ELF-1 (cell line): ENCODE data around the gene CD46.
"Not testable (repeated sequence)": the region's sequence is repeated elsewhere in the genome, so short reads cannot be mapped to it uniquely, and the experiment has no call there.

Experiments
- DNase-seq: peaks from one replicate; pipeline ENCODE4 v3.0.0-alpha.2; 2016; ENCODE audit warnings: low read depth, low spot score

Gene CD46

GRCh38 chr1:207750631-207751305 is 1.1 kb upstream of the CD46 start:
- no peak for DNase-seq

DNA sequence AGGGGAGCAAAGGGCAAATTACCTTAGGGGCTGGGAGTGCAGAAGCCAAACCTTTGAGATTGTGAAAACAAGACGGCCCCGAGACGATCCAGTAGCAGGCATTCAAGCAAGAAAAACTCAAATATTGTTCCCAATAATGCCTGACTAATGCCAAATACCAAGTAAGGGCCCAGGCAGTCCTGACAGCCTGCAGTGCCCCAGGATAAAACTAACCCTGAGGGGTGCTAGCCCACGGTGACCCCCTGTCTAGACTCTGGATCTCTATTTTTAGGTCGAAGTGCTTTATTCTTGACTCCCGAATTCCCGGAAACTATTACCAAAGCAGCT is 428 bp upstream of the CD46 start:
- DNase-seq, result not testable (repeated sequence)

DNA sequence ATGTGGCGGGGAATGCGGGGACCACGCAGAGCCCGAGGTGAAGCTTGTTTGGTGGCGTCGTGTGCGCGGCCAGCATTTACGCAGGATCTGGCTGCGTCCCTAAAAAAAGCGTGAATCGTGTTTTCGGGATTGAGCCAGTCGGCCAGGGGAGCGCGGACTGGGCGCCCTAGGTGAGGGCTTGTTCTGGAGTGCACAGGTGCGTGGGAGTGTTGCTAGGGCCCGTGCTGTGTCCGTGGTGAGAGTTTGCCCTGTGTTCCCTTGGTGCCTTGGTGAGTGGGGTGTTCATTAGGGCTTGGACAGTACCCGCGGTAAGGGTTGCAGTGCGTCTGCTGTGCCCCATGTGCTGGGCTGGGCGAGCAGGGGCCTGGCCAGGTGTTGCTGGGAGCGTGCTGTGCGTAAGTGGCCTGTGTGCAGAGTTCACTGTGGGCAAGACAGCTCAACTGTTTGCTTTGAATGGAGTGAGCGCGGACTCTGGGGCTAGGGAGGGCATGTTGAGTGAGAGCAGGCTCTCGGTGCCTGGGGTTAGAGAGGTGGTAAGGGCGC is 673 bp downstream of the CD46 start:
- DNase-seq, result peak; percentile 61

DNA sequence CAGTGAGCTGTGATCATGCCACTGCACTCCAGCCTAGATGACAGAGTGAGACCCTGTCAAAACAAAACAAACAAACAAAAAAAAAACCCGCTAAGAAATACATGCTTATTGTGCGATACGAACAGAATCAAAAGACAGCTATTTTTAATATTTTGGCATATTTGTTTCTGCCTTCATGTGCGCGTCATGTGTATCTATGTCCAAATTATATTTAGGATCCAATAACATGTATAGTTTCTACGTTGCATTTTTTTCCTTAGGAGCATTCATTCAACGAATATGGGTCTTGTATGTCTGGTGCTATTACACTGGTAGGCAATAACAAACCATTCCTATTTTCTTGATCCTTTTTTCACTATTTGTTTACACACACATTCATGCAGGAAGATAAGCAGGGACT is 1.8 kb downstream of the CD46 start:
- no peak for DNase-seq

DNA sequence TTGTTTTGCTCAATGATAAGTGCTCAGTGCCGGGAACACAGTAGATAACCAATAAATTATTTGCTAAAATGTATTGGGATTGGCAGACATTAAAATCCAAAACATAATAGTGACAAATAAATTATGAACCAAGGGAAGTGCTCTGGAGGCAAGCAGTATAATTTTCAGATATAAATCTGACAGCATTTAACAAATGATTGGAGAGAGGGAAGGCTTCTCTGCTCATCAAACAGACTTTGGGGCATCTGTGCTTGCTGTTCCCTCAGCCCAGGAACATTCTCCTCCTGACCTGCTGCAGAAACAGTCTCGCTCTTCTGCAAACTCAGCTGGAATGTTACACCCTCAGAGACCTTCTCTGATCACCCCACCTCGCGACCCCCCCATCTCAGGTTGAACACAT is 2.2 kb downstream of the CD46 start:
- DNase-seq, result no peak

DNA sequence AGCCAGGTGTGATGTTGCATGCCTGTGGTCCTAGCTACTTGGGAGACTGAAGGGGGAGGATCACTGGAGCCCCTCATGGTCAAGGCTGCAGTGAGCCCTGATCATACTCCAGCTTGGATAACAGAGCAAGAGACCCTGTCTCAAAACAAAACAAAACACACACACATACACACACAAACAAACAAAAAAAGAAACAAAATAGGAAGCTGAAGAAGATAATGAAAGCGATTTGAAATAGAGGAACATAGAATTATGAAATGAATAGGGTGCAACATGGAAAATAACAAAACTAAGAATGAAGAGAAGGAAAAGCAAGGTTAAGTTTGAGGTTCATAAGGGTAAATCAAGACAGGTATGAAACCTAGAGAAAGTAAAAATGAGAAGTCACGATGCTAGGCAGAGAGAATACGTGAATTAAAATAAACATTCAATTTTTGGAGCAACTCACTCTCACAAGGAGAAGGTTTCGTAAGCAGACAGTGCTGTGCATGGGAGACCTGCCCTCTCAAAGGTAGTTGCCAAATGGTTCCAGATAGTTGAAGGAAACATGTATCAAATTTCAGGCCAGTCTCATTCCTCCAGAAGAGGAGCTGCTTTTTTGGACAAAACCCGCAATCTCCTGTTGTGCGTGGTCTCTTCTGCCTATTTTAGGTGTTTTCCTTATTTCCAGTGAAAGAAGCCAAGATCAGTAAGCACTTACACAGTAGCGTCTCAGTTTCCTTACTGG is 3.3 kb downstream of the CD46 start:
- no peak for DNase-seq

- no peak for DNase-seq
Measured at GRCh38 chr1:207755846-207756693, 4.2 kb downstream of the CD46 start.

DNA sequence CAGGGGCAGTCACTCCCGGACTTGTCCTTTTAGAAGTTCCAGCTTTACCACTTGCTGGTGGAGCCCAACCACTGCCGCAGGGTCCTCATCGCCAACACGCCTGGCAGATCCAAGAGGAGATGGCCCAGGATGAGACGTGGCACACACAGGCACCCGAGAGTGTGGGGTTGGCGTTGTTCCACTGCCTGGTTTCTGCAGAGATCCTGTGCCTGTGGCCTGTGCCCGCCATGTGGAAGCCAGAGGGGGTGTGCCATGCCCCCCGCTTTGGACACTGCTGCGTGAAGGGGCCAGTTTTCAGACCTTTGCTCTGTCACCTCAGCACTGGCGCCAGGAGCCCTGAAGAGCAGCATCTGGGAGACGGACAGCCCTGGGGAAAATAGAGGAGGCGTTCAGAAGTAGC is 10.8 kb downstream of the CD46 start:
- no peak for DNase-seq

DNA sequence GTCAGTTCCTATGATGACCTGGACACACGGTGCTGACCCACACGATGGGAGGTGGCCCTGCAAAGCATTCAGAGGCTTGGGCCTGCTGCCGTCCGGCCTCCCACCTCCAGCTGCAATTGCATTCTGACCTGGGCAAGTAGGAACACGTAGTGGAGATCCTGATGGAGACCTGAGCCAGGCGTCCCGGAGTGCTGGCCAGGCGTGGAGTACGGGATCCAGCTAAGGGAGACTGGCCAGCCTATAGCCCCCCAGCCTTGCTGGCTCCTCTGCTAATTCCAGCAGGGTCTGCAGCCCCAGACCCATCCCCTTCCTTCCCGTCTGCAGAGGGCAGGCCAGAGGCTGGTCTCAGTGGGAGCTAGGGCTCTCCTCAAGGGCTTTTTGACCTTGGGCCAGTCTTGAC is 11.2 kb downstream of the CD46 start:
- DNase-seq, result no peak

DNA sequence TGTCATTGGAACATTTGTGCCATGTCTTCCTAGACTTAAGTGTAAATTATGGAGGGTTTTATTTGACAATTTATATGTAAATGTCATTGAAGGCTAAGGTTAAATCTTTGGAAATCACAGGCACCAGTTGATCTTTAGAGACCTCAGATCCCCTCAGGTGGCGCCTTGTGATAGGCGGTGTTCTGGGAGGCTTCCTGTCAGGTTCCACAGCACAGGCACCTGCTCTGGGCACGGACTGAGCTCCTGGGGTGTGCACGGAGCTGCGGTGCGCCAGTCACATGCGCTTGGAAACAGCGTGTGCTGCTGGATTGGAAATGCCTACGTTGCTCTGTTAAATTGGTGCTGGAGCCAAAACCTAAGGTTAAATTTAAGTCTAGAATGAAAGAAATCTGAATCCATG is 12.1 kb downstream of the CD46 start:
- no peak for DNase-seq

DNA sequence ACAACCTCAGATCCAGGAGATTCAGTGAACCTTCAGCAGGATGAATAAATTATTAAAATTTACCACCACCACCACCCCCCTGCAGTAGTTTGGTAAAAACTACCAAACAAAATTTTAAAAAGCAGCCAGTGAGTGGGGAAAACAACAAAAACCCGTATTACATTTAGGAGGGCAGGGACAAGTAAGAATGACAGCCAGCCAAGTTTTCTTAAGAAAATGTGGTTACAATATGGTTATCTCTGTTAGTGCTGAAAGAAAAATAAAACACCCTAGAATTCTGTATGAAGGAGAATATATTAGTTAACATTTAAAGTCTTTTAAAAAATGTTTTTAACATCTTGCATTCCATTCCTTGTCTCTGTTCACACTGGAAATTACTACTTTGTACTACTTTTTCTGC is 14.7 kb downstream of the CD46 start:
- DNase-seq, result no peak

DNA sequence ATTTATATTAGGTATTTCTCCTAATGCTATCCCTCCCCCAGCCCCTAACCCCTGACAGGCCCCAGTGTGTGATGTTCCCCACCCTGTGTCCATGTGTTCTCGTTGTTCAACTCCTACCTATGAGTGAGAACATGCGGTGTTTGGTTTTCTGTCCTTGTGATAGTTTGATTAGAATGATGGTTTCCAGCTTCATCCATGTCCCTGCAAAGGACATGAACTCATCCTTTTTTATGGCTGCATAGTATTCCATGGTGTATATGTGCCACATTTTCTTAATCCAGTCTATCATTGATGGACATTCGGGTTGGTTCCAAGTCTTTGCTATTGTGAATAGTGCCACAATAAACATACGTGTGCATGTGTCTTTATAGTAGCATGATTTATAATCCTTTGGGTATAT is 18.7 kb downstream of the CD46 start:
- DNase-seq, result not testable (repeated sequence)

GRCh38 chr1:207776045-207776444 is 24.2 kb downstream of the CD46 start:
- not testable (repeated sequence) for DNase-seq

- not testable (repeated sequence) for DNase-seq
Measured at GRCh38 chr1:207777412-207777811, 25.6 kb downstream of the CD46 start.

- DNase-seq, result no peak
Measured at GRCh38 chr1:207779008-207779407, 27.2 kb downstream of the CD46 start.

- no peak for DNase-seq
Measured at GRCh38 chr1:207781312-207781711, 29.5 kb downstream of the CD46 start.

DNA sequence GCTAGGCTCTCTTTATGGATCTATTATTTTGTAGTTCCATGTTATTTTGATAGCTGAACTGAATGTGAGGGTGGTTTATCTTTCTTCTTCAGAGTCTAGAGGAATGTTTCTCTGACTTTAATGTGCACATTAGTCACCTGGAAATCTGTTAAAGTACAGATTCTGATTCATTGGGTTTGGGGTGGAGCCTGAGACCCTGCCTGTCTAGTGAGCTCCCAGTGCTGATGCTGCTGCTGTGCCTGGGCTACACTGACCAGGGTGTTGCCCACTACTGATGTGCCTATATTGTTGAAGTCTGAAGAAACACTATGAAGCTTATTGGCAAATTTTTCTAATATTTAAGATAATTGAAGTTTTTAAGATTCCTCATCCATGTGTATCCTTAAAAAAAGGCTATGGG is 35.9 kb downstream of the CD46 start:
- DNase-seq, result no peak

DNA sequence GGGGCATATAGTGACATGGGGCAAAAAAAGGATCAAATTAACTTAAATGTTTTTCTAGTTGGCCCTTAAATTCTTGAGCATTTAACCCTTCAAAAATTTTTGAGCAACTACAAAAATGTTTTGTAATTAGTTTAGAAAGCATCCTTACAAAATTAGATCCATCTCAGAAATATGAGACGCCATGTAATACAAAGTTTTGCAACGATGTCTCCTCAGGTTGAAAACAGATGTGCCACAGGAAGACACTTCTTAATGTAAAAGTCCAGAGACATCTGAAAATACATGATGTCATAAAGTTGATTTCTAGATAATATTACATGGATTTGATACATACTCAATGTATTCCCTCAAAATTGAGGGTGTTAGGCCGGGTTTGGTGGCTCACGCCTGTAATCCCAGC is 37.5 kb downstream of the CD46 start:
- DNase-seq, result no peak

- no peak for DNase-seq
Measured at GRCh38 chr1:207789792-207790787, 38.2 kb downstream of the CD46 start.

DNA sequence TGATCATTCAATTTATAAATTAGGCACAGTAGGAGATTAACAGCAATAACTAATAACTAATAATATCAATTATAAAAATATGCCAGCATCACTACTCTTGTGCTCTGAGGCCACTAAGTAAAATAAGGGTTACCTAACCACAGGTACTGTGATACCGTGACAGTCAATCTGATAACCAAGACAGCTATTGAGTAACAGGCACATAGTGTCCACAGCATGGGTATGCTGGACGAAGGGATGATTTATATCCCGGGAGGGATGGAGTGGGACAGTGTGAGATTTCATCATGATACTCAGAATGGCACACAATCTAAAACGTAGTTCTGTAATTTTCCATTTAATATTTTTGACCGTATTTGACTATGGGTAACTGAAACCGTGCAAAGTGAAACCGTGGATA is 39.4 kb downstream of the CD46 start:
- DNase-seq, result no peak

- DNase-seq, result no peak
Measured at GRCh38 chr1:207793327-207793726, 41.5 kb downstream of the CD46 start.
